Right forelimb (tissue), 1 donor: ENCODE results near the gene COL4A3.

Experiments used
- DNase-seq: peaks from one replicate; pipeline ENCODE4 v3.0.0-alpha.2; 2018

The COL4A3 gene

GRCh38 chr2:227163998-227164762 is at the start of gene COL4A3, which contains the start of gene COL4A4:
TSS of gene COL4A3 (plus strand) at chr2:227164624. CDS start at chr2:227164727, 103 bp downstream.
TSS of gene COL4A4 (minus strand) at chr2:227164205. CDS start at chr2:227147483, 16,722 bp downstream.
- peak; percentile 50 for DNase-seq

GRCh38 chr2:227115761-227116160 is 48.7 kb upstream of the COL4A3 start:
- DNase-seq: no peak

GRCh38 chr2:227117027-227117426 is 47.4 kb upstream of the COL4A3 start:
- DNase-seq: no peak

GRCh38 chr2:227117852-227118251 is 46.6 kb upstream of the COL4A3 start:
- no peak for DNase-seq

- no peak for DNase-seq
Measured at GRCh38 chr2:227118353-227118752, 46.1 kb upstream of the COL4A3 start.

- DNase-seq: no peak
Measured at GRCh38 chr2:227123697-227124096, 40.7 kb upstream of the COL4A3 start.

GRCh38 chr2:227124811-227125210 is 39.6 kb upstream of the COL4A3 start:
- no peak for DNase-seq

GRCh38 chr2:227125506-227125905 is 38.9 kb upstream of the COL4A3 start:
- no peak for DNase-seq

- DNase-seq: no peak
Measured at GRCh38 chr2:227127201-227127600, 37.2 kb upstream of the COL4A3 start.

- DNase-seq: no peak
Measured at GRCh38 chr2:227130636-227131035, 33.8 kb upstream of the COL4A3 start.

GRCh38 chr2:227132986-227133385 is 31.4 kb upstream of the COL4A3 start:
- no peak for DNase-seq

- DNase-seq: no peak
Measured at GRCh38 chr2:227134591-227134990, 29.8 kb upstream of the COL4A3 start.

GRCh38 chr2:227141301-227141700 is 23.1 kb upstream of the COL4A3 start:
- DNase-seq: no peak

- no peak for DNase-seq
Measured at GRCh38 chr2:227143895-227144294, 20.5 kb upstream of the COL4A3 start.

GRCh38 chr2:227146456-227146855 is 18.0 kb upstream of the COL4A3 start:
- no peak for DNase-seq

GRCh38 chr2:227147023-227147422 is 17.4 kb upstream of the COL4A3 start:
- DNase-seq: no peak

- no peak for DNase-seq
Measured at GRCh38 chr2:227148106-227148505, 16.3 kb upstream of the COL4A3 start.

GRCh38 chr2:227150222-227150936 is 14.0 kb upstream of the COL4A3 start:
- DNase-seq: no peak

GRCh38 chr2:227152093-227152766 is 12.2 kb upstream of the COL4A3 start:
- no peak for DNase-seq

- no peak for DNase-seq
Measured at GRCh38 chr2:227153307-227153706, 11.1 kb upstream of the COL4A3 start.

GRCh38 chr2:227153758-227154486 is 10.5 kb upstream of the COL4A3 start:
- DNase-seq: no peak

- DNase-seq: no peak
Measured at GRCh38 chr2:227154986-227155774, 9.2 kb upstream of the COL4A3 start.
